ENCODE results near the gene GALNT9.
"Not testable (repeated sequence)": the region's sequence is repeated elsewhere in the genome, so short reads cannot be mapped to it uniquely, and the experiment has no call there.

Gene GALNT9

DNA sequence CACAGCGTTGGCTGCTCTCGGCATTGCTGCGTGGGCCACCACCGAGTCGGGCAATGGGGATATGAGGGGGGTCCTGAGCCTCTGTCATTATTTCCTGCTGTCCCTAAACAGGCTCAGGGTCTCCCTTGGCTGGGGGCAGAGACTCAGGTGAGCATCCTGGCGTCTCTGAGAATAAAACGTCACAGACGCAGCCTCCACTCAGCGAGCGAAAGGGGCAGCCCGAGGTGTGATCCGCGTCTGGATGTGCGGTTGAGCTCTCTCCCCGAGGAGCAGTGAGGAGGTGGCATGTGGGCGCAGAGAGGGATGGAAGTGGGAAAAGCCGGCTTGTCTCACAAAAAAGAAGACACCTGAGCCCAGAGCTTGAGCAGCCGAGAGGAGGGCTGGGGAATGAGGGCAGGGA lies 62.6 kb downstream of the GALNT9 start:
- ATAC-seq: no peak
- TF ChIP-seq BACH2 (CRISPR knock-in tag; IDR thresholded peaks at IDR 0.05; ENCODE audit: borderline replicate concordance) (no peak), ARNTL (CRISPR knock-in tag; IDR thresholded peaks at IDR 0.05; ENCODE audit: borderline replicate concordance, low read depth) (no peak), RARB (CRISPR knock-in tag; IDR thresholded peaks at IDR 0.05) (no peak), CSDC2 (CRISPR knock-in tag; IDR thresholded peaks at IDR 0.05) (no peak), ZFP3 (CRISPR knock-in tag; IDR thresholded peaks at IDR 0.05) (no peak), PPARA (CRISPR knock-in tag; IDR thresholded peaks at IDR 0.05; ENCODE audit: borderline replicate concordance) (no peak), GLIS3 (CRISPR knock-in tag; IDR thresholded peaks at IDR 0.05) (no peak), OSR1 (CRISPR knock-in tag; IDR thresholded peaks at IDR 0.05) (no peak), ISL1 (CRISPR knock-in tag; IDR thresholded peaks at IDR 0.05) (no peak), TOX (CRISPR knock-in tag; IDR thresholded peaks at IDR 0.05; ENCODE audit: borderline replicate concordance) (no peak), ZC3H10 (CRISPR knock-in tag; IDR thresholded peaks at IDR 0.05) (no peak), SNAI2 (CRISPR knock-in tag; IDR thresholded peaks at IDR 0.05) (no peak), ZNF565 (CRISPR knock-in tag; conservative IDR thresholded peaks at IDR 0.05; ENCODE audit: low read depth) (no peak), ZNF8 (CRISPR knock-in tag; IDR thresholded peaks at IDR 0.05) (no peak), ZFP30 (CRISPR knock-in tag; IDR thresholded peaks at IDR 0.05) (no peak)
- TF ChIP-seq, protein P1, sequence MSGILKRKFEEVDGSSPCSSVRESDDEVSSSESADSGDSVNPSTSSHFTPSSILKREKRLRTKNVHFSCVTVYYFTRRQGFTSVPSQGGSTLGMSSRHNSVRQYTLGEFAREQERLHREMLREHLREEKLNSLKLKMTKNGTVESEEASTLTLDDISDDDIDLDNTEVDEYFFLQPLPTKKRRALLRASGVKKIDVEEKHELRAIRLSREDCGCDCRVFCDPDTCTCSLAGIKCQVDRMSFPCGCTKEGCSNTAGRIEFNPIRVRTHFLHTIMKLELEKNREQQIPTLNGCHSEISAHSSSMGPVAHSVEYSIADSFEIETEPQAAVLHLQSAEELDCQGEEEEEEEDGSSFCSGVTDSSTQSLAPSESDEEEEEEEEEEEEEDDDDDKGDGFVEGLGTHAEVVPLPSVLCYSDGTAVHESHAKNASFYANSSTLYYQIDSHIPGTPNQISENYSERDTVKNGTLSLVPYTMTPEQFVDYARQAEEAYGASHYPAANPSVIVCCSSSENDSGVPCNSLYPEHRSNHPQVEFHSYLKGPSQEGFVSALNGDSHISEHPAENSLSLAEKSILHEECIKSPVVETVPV (CRISPR knock-in tag; IDR thresholded peaks at IDR 0.05): no peak
- TF ChIP-seq, protein P2, sequence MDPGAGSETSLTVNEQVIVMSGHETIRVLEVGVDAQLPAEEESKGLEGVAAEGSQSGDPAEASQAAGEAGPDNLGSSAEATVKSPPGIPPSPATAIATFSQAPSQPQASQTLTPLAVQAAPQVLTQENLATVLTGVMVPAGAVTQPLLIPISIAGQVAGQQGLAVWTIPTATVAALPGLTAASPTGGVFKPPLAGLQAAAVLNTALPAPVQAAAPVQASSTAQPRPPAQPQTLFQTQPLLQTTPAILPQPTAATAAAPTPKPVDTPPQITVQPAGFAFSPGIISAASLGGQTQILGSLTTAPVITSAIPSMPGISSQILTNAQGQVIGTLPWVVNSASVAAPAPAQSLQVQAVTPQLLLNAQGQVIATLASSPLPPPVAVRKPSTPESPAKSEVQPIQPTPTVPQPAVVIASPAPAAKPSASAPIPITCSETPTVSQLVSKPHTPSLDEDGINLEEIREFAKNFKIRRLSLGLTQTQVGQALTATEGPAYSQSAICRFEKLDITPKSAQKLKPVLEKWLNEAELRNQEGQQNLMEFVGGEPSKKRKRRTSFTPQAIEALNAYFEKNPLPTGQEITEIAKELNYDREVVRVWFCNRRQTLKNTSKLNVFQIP (CRISPR knock-in tag; IDR thresholded peaks at IDR 0.05; ENCODE audit: borderline replicate concordance, low read depth): no peak
- TF ChIP-seq, protein P3, sequence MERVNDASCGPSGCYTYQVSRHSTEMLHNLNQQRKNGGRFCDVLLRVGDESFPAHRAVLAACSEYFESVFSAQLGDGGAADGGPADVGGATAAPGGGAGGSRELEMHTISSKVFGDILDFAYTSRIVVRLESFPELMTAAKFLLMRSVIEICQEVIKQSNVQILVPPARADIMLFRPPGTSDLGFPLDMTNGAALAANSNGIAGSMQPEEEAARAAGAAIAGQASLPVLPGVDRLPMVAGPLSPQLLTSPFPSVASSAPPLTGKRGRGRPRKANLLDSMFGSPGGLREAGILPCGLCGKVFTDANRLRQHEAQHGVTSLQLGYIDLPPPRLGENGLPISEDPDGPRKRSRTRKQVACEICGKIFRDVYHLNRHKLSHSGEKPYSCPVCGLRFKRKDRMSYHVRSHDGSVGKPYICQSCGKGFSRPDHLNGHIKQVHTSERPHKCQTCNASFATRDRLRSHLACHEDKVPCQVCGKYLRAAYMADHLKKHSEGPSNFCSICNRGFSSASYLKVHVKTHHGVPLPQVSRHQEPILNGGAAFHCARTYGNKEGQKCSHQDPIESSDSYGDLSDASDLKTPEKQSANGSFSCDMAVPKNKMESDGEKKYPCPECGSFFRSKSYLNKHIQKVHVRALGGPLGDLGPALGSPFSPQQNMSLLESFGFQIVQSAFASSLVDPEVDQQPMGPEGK (CRISPR knock-in tag; IDR thresholded peaks at IDR 0.05; ENCODE audit: borderline replicate concordance): no peak
- TF ChIP-seq, protein P4, sequence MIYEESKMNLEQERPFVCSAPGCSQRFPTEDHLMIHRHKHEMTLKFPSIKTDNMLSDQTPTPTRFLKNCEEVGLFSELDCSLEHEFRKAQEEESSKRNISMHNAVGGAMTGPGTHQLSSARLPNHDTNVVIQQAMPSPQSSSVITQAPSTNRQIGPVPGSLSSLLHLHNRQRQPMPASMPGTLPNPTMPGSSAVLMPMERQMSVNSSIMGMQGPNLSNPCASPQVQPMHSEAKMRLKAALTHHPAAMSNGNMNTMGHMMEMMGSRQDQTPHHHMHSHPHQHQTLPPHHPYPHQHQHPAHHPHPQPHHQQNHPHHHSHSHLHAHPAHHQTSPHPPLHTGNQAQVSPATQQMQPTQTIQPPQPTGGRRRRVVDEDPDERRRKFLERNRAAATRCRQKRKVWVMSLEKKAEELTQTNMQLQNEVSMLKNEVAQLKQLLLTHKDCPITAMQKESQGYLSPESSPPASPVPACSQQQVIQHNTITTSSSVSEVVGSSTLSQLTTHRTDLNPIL (CRISPR knock-in tag; IDR thresholded peaks at IDR 0.05; ENCODE audit: low read depth): no peak

DNA sequence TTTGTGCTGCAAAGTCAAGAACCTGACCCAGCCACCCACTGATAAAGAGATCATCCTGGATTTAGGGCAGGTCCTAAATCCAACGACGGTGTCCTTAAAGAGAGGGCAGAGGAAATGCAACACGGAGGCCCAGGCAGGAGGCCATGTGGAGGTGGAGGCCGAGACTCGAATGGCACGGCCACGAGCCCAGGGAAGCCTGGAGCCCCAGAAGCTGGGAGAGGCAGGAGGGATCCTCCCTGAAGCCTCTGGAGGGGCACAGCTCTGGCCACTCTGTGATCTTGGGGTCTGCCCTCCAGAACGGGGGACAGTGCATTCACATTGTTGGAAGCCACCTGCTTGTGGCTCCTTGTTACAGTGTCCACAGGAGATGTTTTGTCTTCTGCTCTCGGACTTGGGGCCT lies 63.0 kb downstream of the GALNT9 start:
- TF ChIP-seq, protein P2 (CRISPR knock-in tag; IDR thresholded peaks at IDR 0.05; ENCODE audit: borderline replicate concordance, low read depth): no peak
- TF ChIP-seq, protein P4 (CRISPR knock-in tag; IDR thresholded peaks at IDR 0.05; ENCODE audit: low read depth): no peak
- no peak for TF ChIP-seq ZNF8 (CRISPR knock-in tag; IDR thresholded peaks at IDR 0.05)
- TF ChIP-seq ZNF565 (CRISPR knock-in tag; conservative IDR thresholded peaks at IDR 0.05; ENCODE audit: low read depth): no peak
- ATAC-seq: no peak

DNA sequence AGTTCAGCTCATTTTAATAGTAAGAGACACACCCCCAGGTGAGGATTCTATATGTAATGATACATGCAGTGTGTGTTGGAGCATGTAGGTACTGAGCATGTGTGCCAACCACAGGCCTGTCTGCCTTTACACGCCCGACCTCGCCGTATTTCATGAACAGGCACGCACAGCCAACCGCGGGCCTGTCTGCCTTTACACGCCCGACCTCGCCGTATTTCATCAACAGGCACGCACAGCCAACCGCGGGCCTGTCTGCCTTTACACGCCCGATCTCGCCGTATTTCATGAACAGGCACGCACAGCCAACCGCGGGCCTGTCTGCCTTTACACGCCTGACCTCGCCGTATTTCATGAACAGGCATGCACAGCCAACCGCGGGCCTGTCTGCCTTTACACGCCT lies 63.6 kb downstream of the GALNT9 start:
- not testable (repeated sequence) for ATAC-seq
